Right hindlimb (tissue), 1 donor: ENCODE data around the gene ELL2.

ENCODE experiments used
- DNase-seq: peaks from one replicate; pipeline ENCODE4 v3.0.0-alpha.2; 2018

The ELL2 gene

GRCh38 chr5:95976606-95977005 is 15.0 kb upstream of the ELL2 start:
- no peak for DNase-seq

- DNase-seq = no peak
Measured at GRCh38 chr5:95975703-95976102, 14.1 kb upstream of the ELL2 start.

- no peak for DNase-seq
Measured at GRCh38 chr5:95973793-95974325, 12.2 kb upstream of the ELL2 start.

DNA sequence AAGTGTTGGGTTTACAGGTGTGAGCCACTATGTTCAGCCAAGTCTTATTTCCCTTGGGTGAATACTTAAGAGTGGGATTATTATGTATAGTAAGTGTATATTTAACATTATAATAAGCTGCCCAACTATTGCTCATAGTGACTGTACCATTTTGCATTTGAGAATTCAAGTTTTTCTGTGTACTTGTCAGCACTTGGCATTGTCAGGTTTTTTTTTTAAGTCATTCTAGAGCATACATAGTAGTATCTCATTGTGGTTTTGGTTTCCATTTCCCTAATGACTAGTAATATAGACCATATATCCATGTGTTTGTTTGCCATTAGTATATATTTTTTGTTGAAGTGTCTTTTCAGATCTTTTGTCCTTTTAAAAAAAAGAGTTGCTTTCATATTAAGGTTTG is 10.5 kb upstream of the ELL2 start:
- DNase-seq = no peak

- no peak for DNase-seq
Measured at GRCh38 chr5:95970359-95970704, 8.7 kb upstream of the ELL2 start.

GRCh38 chr5:95969651-95970358 is 8.2 kb upstream of the ELL2 start:
- DNase-seq = no peak

GRCh38 chr5:95969055-95969454 is 7.4 kb upstream of the ELL2 start:
- DNase-seq = no peak

- DNase-seq = no peak
Measured at GRCh38 chr5:95967236-95967635, 5.6 kb upstream of the ELL2 start.

GRCh38 chr5:95966005-95966404 is 4.4 kb upstream of the ELL2 start:
- DNase-seq = no peak

DNA sequence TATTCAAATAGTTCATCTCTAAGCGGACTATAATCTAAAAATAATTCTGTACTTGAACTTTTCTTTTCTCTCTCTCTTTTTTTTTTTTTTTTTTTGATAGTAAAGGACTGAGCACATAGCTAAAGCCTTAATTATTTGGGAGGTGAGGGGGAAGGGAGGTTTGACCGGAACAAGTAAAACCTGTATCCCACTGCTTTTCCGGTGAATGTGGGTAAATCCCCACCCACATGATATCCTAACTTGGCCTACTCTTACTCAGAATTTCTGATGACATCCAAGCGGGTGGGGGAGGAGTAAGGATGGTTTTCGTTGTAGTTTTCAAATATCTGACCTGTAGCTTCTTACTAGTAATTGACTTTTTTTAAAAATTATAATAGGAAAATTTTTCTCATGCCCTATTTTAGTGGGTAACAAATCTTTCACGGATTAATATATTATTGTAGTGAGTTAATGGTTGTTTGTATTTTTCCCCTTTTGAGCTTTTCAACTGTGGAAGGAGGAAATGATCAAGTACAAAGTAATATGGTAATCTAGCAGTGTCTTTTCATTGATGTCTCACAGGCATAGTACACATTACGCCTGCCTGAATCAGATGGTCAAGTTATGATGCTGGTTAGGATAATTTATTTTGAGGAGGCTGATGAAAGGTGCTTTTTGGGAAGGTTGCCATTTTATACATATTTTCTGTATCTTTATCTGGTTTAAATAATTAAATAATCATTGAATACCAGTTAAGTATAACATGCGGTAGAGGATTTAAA is 2.2 kb upstream of the ELL2 start:
- no peak for DNase-seq

DNA sequence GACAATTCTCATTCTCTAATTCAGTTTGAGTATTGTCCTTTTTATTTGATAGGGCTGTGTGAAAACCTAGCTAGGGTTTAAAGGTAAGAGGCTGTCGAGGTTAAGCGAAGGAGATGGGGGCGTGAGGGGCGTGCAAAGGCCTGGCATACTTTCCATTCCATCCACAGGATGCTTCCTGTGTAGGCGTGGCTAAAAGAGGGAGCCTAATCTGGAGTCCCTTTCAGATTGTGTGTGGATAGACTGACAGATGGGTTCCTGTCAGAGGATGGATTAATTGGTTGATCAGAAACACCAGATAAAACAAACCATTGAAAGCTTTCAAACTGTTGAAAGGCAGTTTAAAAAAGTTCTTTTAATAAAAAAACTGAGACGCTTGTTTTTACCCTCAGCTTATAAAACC is 1.1 kb upstream of the ELL2 start:
- DNase-seq = no peak

- DNase-seq = no peak
Measured at GRCh38 chr5:95962475-95962773, 773 bp upstream of the ELL2 start.

DNA sequence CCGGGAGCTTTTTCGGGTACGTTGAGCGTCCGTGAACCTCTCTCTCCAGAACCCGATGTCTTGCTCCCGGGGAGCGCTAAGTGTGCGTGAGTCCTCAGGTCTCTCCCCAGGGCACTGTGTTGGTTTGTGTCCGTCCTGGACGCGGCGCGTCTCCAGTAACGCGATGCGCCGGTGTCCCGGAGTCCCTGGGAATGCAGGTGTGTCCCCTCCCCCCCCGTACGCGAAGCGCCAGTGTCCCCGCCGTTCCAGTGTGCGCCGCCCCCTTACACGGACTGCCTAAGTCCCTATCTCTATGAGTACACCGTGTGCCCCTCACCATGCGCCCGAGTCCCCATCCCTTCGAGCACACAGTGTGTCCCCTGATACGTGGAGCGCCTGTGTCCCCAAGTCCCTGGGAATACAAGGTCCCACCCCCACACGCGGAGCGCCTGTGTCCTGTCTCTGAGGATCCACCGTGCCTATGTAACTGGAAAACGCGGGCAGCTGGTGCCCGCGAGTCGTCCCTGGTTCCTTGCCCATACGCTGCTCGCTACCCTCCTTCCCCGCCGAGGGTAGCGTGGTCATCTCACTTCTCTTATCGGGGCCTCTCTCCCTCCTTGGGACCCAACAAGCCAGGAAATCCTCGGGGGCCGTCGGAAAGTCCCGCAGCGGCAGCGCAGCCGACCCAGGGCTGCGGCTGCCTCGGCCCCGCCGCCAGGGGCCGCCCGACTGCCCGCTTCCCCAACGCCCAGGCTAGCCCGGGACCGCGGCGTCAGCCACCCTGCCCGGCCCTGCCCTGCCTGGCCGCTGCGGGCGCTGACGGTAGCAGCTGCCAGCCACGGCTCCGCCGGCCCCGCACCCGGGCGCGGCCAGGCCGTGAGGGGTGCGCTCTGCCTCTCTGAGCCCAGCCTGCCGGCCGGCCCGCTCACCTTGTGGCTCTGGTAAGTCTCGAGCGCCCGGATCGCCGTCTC is 709 bp downstream of the ELL2 start:
- DNase-seq = peak; percentile 72

DNA sequence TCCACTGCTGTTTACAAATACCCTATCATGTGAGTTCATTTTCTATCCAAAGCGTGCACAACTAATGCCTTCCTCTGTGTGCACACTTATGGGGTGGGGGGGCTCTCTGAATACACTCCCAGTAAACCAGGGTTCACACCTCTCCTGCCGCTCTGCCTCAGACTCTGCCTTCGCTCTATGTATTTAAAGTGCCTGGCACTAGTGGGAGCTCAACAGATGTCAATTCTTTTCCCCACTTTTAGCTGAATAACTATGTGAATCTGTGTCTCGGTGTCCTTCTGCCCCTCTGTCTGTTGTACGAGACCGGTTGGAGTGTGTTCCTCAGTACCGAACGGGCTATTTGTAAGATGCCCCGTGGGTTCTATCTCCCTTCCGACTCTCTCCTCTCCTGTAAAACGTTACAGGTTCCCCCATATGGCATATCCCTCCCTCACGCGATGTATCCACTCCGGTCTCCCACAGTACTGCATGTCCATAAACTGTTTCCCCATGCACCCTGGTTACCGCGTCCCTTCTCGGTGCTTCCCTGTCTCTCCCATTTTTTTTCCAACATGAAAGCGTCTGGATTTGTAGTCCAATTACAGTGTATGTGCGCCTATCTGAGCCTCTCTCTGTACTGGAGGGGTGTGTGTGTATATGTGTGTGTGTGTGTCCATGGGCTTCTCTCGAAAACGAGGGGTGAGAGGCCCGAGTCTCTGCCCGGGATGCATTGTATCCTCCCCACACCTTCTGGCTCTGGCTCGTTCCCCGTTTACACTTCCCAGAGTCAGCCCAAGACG is 1.6 kb downstream of the ELL2 start:
- peak; percentile 32 for DNase-seq

DNA sequence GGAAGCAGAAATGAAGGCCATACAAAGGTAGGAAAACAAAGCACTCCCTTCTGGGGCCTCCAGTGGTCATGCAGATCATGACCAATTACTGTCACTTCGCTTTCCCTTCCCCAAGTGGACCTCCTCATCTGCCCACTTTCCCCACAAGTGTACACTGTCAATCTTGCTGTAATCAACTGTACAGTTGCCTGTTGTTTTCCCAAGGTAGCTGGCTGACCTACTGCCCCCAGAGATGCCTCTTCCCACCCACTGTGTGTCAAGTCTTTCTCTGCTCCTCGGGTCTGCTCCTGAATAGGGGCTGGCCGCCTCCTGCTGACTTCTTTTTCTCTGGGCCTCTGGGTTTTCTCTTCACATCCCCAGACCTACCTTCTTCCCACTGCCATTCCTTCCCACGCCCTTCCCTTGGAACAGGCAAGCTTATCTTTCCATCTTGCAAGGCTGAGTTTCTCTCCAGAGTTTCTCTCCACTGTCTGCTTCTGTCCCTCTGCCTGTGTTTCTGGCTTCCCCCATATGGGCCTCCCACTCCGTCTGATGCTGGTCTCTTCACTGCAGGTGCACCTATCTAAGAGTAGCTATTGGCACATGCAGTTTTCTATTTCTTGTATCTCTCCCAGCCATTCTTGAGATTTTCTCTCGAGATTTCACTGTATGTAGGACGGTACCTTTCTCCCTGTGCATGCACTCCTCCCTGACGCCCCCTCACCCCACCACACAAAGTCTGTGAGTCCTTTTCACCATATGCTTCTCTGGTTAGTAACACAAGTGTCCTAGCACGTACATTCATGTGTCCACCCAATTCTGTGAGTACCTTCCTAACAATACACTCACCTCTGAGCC is 2.4 kb downstream of the ELL2 start:
- DNase-seq = no peak

DNA sequence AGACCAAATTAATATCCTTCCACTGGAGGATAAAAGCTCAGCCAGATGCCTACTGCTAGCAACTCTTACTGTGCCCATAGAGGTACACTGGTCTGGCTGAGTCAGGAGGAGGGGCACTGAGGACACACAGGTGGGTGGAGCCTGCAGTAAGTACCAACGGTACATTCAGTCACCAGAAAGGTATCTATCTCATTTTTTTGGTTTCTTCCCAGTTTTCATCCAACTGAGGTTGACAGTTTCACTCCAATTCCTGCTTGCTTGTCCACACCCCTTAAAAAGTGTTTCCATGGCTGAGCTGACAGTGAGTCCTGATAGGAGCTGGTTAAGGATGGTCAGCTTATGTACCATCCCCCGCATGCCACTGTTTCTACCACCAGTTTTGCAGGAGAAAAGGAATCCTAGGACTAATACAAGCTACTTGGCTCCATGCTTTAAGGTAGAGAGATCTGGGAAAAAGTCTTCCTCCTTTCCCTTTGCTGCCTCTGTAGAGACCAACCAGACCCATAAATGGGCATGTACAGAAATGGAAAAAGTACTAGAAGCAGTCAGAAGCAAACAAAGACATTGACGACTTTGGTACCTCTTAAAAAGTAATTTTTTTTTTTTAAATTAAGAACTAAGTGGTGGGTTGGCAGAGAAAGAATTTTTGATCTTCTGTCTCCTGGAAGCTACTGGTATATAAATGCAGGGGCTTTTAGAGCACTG is 3.2 kb downstream of the ELL2 start:
- DNase-seq = no peak

GRCh38 chr5:95957561-95958203 is 4.0 kb downstream of the ELL2 start:
- DNase-seq = no peak

GRCh38 chr5:95956900-95957293 is 4.8 kb downstream of the ELL2 start:
- DNase-seq = no peak

- DNase-seq = no peak
Measured at GRCh38 chr5:95956021-95956899, 5.4 kb downstream of the ELL2 start.

- DNase-seq = no peak
Measured at GRCh38 chr5:95954716-95955115, 6.9 kb downstream of the ELL2 start.
